Measurements from ENCODE around the gene OR6S1. TPM values are rescaled to one million over a fixed set of nuclear protein-coding genes. Genes with fewer than 3 reads are reported as not detected.
"Not testable (repeated sequence)": the region's sequence is repeated elsewhere in the genome, so short reads cannot be mapped to it uniquely, and the experiment has no call there.

The OR6S1 gene
- polyA plus RNA-seq, 1 of the 3 experiments (the other 2 are of a cell fraction): not detected

GRCh38 chr14:20666400-20666961, 25.0 kb upstream of the OR6S1 start:
- POLR2A ChIA-PET: not testable (repeated sequence)

GRCh38 chr14:20662968-20663732, 21.7 kb upstream of the OR6S1 start:
- Histone ChIP-seq H3K9me2 (no peaks in the 10 kb centered on the region), H3K36me3 (replicated peaks in 1 of 2; ENCODE audit: control insufficient read depth in 1 of 2, insufficient read depth in 2 of 2, low read length in 1 of 2) (no peaks in the 10 kb centered on the region), H3K4me1 (ENCODE audit: control insufficient read depth in 1 of 2, insufficient read depth in 2 of 2, low read depth in 1 of 2, low read length in 1 of 2) (no peaks in the 10 kb centered on the region), H3K79me2 (ENCODE audit: insufficient read depth) (no peaks in the 10 kb centered on the region), H3K27me3 (ENCODE audit: insufficient read depth) (peaks cover 70% of the 10 kb centered on the region), H3F3A (replicated peaks; ENCODE audit: insufficient read depth) (no peaks in the 10 kb centered on the region), H3K9me3 (no peaks in the 10 kb centered on the region), H3K4me2 (peak overlapping the region; percentile 53), H3K4me3 (ENCODE audit: low read depth in 2 of 2, low read length in 1 of 2) (peak overlapping the region; percentile 26 to 46; a peak in 2 of 4 replicates), H3K9ac (no peak overlapping the region), H2AFZ (ENCODE audit: low read depth) (no peak overlapping the region), H4K20me1 (ENCODE audit: insufficient read depth) (no peaks in the 10 kb centered on the region), H3K27ac (ENCODE audit: low read depth in 2 of 2, low read length in 1 of 2) (no peak overlapping the region)
- 8% methylated on average over 25 of the region's 31 CpGs for WGBS (ENCODE audit: low lambda C conversion rate)
- CTCF ChIA-PET: interaction anchor here (0.6 kb wide), 2 partner anchors 44 to 294 kb away, joined by 3 read pairs; no protein-coding TSS in a partner anchor
- POLR2A ChIA-PET: no interaction called here
- no peak for DNase-seq
- TF ChIP-seq, protein P1, sequence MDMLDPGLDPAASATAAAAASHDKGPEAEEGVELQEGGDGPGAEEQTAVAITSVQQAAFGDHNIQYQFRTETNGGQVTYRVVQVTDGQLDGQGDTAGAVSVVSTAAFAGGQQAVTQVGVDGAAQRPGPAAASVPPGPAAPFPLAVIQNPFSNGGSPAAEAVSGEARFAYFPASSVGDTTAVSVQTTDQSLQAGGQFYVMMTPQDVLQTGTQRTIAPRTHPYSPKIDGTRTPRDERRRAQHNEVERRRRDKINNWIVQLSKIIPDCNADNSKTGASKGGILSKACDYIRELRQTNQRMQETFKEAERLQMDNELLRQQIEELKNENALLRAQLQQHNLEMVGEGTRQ (IDR thresholded peaks at IDR 0.05; ENCODE audit: borderline replicate concordance, low read depth, low read length): no peak
- TF ChIP-seq REST (IDR thresholded peaks at IDR 0.05; ENCODE audit: low read depth, low read length) (no peak; the same call in 1 of the 2 replicates), EZH2phosphoT487 (IDR thresholded peaks at IDR 0.05; ENCODE audit: borderline replicate concordance, low read depth) (no peak), RXRA (IDR thresholded peaks at IDR 0.05; ENCODE audit: borderline replicate concordance, low read depth) (no peak), MEF2A (IDR thresholded peaks at IDR 0.05; ENCODE audit: borderline replicate concordance, low read depth) (no peak), POLR2AphosphoS5 (IDR thresholded peaks at IDR 0.05; ENCODE audit: low read depth, low read length) (no peak), RCOR1 (IDR thresholded peaks at IDR 0.05; ENCODE audit: low read length) (no peak), FOXJ3 (CRISPR knock-in tag; IDR thresholded peaks at IDR 0.05) (no peak), FOXM1 (IDR thresholded peaks at IDR 0.05; ENCODE audit: low read depth) (no peak), CTCF (IDR thresholded peaks at IDR 0.05) (peak; percentile 49), YY1 (IDR thresholded peaks at IDR 0.05; ENCODE audit: low read depth) (no peak), CHD2 (IDR thresholded peaks at IDR 0.05; ENCODE audit: low read length, partially characterized antibody) (no peak), SMC3 (IDR thresholded peaks at IDR 0.05; ENCODE audit: low read depth, low read length) (peak; percentile 15; the same call in 1 of the 2 replicates), FOSL2 (IDR thresholded peaks at IDR 0.05; ENCODE audit: borderline replicate concordance, low read depth) (peak; percentile 25; the same call in 1 of the 2 replicates), SIN3A (IDR thresholded peaks at IDR 0.05; ENCODE audit: borderline replicate concordance, low read depth, low read length) (0 out of 2 replicates have a peak, but pooled peaks have one; percentile 19), TEAD4 (IDR thresholded peaks at IDR 0.05; ENCODE audit: borderline replicate concordance, insufficient read depth) (0 out of 2 replicates have a peak, but pooled peaks have one; percentile 61)
- TF ChIP-seq, protein P2, sequence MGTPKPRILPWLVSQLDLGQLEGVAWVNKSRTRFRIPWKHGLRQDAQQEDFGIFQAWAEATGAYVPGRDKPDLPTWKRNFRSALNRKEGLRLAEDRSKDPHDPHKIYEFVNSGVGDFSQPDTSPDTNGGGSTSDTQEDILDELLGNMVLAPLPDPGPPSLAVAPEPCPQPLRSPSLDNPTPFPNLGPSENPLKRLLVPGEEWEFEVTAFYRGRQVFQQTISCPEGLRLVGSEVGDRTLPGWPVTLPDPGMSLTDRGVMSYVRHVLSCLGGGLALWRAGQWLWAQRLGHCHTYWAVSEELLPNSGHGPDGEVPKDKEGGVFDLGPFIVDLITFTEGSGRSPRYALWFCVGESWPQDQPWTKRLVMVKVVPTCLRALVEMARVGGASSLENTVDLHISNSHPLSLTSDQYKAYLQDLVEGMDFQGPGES (IDR thresholded peaks at IDR 0.05; ENCODE audit: low read depth, low read length): no peak

More at GRCh38 chr14:20666400-20666961, 25.0 kb upstream of the OR6S1 start:
- H3K27ac ChIP-seq (ENCODE audit: low read depth in 2 of 2, low read length in 1 of 2); H3K79me2 ChIP-seq (ENCODE audit: insufficient read depth); H3K36me3 ChIP-seq (replicated peaks in 1 of 2; ENCODE audit: control insufficient read depth in 1 of 2, insufficient read depth in 2 of 2, low read length in 1 of 2); DNase-seq; H3F3A ChIP-seq (replicated peaks; ENCODE audit: insufficient read depth); H3K9me2 ChIP-seq; H3K9ac ChIP-seq; H3K4me3 ChIP-seq (ENCODE audit: low read depth in 2 of 2, low read length in 1 of 2); H4K20me1 ChIP-seq (ENCODE audit: insufficient read depth); H3K9me3 ChIP-seq; H3K4me1 ChIP-seq (ENCODE audit: control insufficient read depth in 1 of 2, insufficient read depth in 2 of 2, low read depth in 1 of 2, low read length in 1 of 2); CTCF ChIA-PET: not testable (repeated sequence)
- WGBS (ENCODE audit: low lambda C conversion rate): 9% methylated on average over 7 of the region's 7 CpGs
- 0 out of 2 replicates have a peak overlapping the region, but pooled peaks have one; percentile 53 for H2AFZ ChIP-seq (ENCODE audit: low read depth)
- TF ChIP-seq ELF1 (IDR thresholded peaks at IDR 0.05): peak; percentile 50; the same call in 1 of the 2 replicates
- H3K4me2 ChIP-seq: 0 out of 2 replicates have a peak overlapping the region, but pooled peaks have one; percentile 26
- peaks cover 77% of the 10 kb centered on the region for H3K27me3 ChIP-seq (ENCODE audit: insufficient read depth)
